ENCODE measurements around the gene INTS13.

INTS13 gene

DNA sequence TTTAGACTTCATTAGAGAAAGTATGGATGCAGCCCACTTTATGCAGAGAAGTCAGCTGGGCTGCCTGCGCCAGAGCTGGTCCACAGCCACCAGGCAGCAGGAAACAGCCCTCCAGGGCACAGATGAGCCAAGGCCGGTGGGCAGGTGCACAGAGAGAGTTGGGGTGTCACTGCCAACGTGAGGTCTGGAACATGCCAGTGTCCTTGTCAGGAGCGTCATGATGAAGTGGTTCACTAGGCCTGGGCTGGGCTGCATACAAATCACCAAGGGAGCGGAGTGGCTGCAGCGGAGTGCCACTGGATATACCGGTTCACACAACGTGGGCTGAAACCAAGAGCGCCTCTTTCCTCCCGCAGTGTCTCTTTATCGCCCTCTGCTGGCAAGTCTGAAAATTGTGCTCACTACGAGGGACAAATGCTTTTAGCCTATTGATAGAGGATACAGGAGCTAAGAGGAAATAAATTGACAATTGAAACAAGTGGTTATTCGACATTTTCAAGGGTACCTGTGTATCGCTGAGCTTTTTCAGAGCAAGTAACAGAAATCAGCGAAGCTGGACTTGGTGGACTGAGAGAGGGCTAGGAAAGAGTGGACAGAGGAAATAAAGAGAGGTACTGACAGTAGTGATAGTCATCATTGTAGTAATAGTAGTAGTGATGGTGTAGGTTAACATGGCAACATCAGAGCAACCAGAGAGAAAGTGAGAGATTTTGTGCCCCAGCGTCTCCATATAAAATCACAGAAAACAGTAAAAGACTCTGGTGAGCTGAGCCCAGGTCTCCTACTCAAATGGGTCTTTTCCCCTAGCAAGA is 52.8 kb downstream of the INTS13 start:
- Histone ChIP-seq H3K36me3 (ENCODE audit: control insufficient read depth, low read depth, low read length) (no peaks in the 10 kb centered on the region), H3K27ac (ENCODE audit: low read length) (no peak overlapping the region), H3K27me3 (ENCODE audit: control insufficient read depth, insufficient read depth, low read length) (no peaks in the 10 kb centered on the region), H3K9ac (ENCODE audit: low read length) (no peak overlapping the region), H3K4me3 (ENCODE audit: low read length) (no peak overlapping the region), H3K4me1 (ENCODE audit: control insufficient read depth, low read depth, low read length) (no peaks in the 10 kb centered on the region), H3K9me3 (ENCODE audit: control insufficient read depth, low read depth, low read length) (no peaks in the 10 kb centered on the region)

DNA sequence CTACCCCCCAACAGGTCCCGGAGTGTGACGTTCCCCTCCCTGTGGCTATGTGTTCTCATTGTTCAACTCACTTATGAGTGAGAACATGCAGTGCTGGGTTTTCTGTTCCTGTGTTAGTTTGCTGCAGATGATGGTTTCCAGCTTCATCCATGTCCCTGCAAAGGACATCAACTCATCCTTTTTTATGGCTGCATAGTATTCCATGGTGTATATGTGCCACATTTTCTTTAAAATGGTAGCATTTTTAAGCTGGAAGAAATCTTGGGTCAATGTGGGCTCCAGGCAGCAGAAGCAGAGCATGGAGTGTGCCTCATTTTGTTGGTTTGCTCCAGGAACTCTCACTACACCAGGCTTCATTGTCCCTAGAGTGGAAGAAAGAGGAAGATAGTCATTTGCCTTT is 57.2 kb downstream of the INTS13 start:
- Histone ChIP-seq H3K27ac (ENCODE audit: low read length) (no peak overlapping the region), H3K9ac (ENCODE audit: low read length) (no peak overlapping the region), H3K4me3 (ENCODE audit: low read length) (no peak overlapping the region), H3K4me1 (ENCODE audit: control insufficient read depth, low read depth, low read length) (no peaks in the 10 kb centered on the region), H3K27me3 (ENCODE audit: control insufficient read depth, insufficient read depth, low read length) (no peaks in the 10 kb centered on the region), H3K36me3 (ENCODE audit: control insufficient read depth, low read depth, low read length) (no peaks in the 10 kb centered on the region), H3K9me3 (ENCODE audit: control insufficient read depth, low read depth, low read length) (no peaks in the 10 kb centered on the region)

DNA sequence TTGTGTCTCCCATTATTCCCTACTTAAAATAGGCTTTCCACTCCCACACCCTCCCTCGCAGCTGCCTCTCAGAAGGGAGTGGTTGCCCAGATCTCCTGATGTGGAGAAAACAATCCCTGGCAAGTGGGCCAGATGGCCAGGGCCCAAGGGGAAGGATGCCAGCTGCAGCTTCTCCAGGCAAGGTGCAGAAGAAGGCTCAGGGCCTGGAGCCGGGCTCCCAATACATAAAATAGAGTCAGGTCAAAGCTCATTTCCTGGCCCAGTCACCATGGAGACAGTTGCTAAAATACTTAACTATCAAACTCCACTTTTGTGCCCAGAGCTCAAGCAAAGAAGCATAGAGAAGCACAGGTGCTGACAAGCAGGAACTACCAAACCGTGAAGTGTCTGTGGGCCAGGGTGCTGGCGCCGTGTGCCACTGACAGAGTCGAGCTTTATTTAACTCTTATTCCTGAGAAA is 59.1 kb downstream of the INTS13 start:
- Histone ChIP-seq H3K9ac (ENCODE audit: low read length) (no peak overlapping the region), H3K27ac (ENCODE audit: low read length) (no peak overlapping the region), H3K36me3 (ENCODE audit: control insufficient read depth, low read depth, low read length) (no peaks in the 10 kb centered on the region), H3K4me1 (ENCODE audit: control insufficient read depth, low read depth, low read length) (no peaks in the 10 kb centered on the region), H3K27me3 (ENCODE audit: control insufficient read depth, insufficient read depth, low read length) (no peaks in the 10 kb centered on the region), H3K9me3 (ENCODE audit: control insufficient read depth, low read depth, low read length) (no peaks in the 10 kb centered on the region), H3K4me3 (ENCODE audit: low read length) (no peak overlapping the region)

DNA sequence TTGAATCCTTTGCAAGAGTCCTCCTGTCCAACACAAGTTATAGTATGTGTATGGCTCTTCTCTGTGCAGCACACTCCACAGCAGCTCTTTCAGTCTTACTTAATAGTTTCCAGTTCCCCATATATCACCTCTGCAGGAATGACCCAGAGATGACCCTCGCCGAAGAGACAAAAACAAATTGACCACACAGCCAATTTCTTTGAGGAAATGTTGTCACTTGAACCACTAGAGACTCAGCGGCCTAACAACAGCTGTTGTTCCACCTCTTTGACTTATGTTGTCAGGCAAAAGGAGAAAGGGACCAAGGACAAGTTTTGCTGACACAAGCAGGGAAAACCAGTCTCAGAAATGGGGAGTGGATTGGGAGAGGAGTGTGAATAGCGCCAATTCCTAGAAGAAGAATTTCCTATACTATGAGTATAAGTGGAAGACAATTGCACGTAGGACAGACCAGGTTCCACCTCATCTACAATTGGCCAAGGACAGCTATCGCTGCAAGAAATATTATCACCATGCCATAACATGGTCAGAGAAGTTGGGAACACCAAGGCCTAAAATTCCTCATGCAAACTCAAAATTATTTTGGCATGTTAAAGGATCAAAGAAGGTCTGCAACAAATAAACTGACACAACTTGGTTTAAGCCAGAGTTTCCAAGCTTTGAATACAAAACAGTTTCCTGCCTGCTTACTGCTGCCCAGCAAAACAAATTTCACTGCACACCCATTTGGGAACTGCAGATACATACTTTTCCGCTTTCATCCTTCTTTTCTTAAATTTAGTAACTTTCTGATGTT is 63.1 kb downstream of the INTS13 start:
- no peaks in the 10 kb centered on the region for H3K4me1 ChIP-seq (ENCODE audit: control insufficient read depth, low read depth, low read length)

DNA sequence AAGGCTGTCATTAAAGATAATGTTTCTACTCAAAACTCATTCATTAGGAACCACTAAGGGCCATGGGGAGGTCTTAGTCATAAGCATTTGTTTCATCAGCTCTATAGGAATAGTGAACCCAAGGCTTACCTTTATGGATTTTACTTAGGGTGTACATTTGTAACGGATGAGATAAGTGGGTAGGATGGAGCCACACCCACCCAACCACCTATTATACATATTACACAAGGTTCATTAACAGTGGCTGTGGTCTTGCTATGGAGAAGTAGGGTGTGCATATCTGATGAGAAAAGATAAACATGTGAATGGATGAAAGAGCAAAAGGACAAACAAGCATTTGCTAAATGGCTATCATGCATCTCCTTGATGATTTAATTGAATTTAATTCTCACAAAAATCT is 65.2 kb downstream of the INTS13 start:
- H3K27me3 ChIP-seq (ENCODE audit: control insufficient read depth, insufficient read depth, low read length): no peaks in the 10 kb centered on the region
- H3K27ac ChIP-seq (ENCODE audit: low read length): no peak overlapping the region
- no peaks in the 10 kb centered on the region for H3K4me1 ChIP-seq (ENCODE audit: control insufficient read depth, low read depth, low read length)
- no peak overlapping the region for H3K9ac ChIP-seq (ENCODE audit: low read length)
- no peaks in the 10 kb centered on the region for H3K9me3 ChIP-seq (ENCODE audit: control insufficient read depth, low read depth, low read length)
- H3K4me3 ChIP-seq (ENCODE audit: low read length): no peak overlapping the region
- H3K36me3 ChIP-seq (ENCODE audit: control insufficient read depth, low read depth, low read length): no peaks in the 10 kb centered on the region

More for the DNA sequence above, 63.1 kb downstream of the INTS13 start:
- H3K27me3 ChIP-seq (ENCODE audit: control insufficient read depth, insufficient read depth, low read length): no peaks in the 10 kb centered on the region
- H3K9me3 ChIP-seq (ENCODE audit: control insufficient read depth, low read depth, low read length): no peaks in the 10 kb centered on the region
- no peaks in the 10 kb centered on the region for H3K36me3 ChIP-seq (ENCODE audit: control insufficient read depth, low read depth, low read length)
- H3K9ac ChIP-seq (ENCODE audit: low read length): no peak overlapping the region
- H3K27ac ChIP-seq (ENCODE audit: low read length): no peak overlapping the region
- H3K4me3 ChIP-seq (ENCODE audit: low read length): no peak overlapping the region

DNA sequence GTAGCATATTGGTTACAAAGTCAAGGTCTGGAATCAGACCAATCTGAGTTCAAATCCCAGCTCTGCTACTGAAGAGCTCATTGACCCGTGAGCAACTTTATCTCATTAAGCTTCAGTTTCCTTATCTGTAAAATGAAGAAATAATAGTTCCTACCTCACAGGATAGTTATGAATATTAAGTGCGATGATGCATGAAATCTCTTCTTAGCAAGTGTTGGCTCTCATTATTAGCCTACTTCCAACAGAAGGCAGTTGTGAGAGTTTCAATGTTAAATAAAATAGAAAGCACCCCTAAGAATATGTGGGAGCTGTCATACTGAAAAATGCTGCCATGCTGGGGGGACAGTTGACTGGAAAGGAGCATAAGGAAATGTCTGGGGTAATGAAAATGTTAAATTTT is 65.8 kb downstream of the INTS13 start:
- H3K36me3 ChIP-seq (ENCODE audit: control insufficient read depth, low read depth, low read length): no peaks in the 10 kb centered on the region
- no peaks in the 10 kb centered on the region for H3K4me1 ChIP-seq (ENCODE audit: control insufficient read depth, low read depth, low read length)
- H3K9me3 ChIP-seq (ENCODE audit: control insufficient read depth, low read depth, low read length): no peaks in the 10 kb centered on the region
- H3K27ac ChIP-seq (ENCODE audit: low read length): no peak overlapping the region
- no peak overlapping the region for H3K9ac ChIP-seq (ENCODE audit: low read length)
- H3K27me3 ChIP-seq (ENCODE audit: control insufficient read depth, insufficient read depth, low read length): no peaks in the 10 kb centered on the region
- H3K4me3 ChIP-seq (ENCODE audit: low read length): no peak overlapping the region

DNA sequence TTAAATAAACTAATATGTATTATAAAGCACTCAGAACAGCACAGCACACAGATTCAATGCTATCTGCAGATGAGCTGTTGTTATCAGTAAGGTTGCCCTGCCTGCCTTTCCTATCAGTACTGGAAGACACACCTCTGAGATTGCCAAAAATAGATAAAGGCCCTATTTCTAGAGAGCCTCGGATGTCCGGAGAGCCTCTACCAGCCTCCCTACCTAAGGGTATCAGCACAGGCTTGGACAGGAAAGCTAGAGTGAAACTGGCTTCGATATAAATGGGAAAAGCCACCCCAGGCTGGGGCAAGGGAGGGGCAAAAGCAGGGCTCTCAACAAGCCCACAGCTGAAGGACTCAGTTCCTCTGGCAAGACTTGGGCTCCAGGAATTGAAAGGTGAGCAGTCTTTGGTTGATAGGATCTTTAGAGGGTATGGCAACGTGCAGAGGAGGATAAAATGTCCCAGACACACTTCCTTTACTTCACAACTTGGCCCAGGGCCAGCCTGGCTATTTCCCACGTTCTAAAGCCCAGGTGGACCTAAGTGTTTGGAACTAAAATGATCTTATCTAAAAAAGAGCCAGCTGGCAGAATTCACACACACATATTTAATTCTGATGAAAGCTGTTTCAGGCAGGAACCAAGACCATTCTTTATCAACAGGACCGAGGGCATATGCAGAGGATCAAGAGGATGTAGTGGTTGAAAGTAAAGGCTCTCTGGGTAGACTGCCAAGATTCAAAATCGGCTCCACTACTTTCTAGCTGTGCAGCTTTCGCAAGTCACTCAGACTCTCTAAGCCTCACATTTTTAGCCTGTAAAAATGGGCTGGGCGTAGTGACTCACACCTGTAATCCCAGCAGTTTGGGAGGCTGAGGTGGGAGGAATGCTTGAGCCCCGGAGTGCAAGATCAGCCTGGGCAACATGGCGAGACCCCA is 67.0 kb downstream of the INTS13 start:
- no peak overlapping the region for H3K4me3 ChIP-seq (ENCODE audit: low read length)

DNA sequence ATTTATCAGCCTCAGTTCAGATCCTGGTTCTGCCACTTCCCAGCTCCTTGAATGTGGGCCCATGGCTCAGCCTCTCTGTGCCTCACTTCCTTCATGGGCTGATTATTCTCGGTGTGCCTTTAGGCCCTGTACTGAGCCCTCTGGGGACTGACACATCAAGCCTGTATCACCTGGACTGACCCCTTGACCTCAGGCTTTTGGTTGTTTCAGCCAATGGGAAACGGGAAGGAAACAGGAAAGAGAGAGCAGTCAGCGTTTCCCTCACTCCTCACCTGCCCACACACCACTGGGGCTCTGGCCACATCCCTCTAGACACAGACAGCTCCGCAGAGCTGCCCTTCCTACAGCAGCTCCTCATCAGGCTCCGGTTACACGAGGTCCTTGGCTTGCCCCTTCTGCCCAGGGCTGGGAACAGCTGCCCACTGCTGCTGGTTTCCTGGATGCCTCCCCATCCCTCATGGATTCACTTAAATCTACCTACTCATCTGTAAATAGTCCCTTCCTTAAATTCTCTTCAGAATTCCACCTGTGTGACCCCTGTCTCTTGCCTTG is 67.8 kb downstream of the INTS13 start:
- H3K36me3 ChIP-seq (ENCODE audit: control insufficient read depth, low read depth, low read length): no peaks in the 10 kb centered on the region
- H3K4me1 ChIP-seq (ENCODE audit: control insufficient read depth, low read depth, low read length): no peaks in the 10 kb centered on the region
- no peaks in the 10 kb centered on the region for H3K9me3 ChIP-seq (ENCODE audit: control insufficient read depth, low read depth, low read length)
- H3K27me3 ChIP-seq (ENCODE audit: control insufficient read depth, insufficient read depth, low read length): no peaks in the 10 kb centered on the region
- no peak overlapping the region for H3K4me3 ChIP-seq (ENCODE audit: low read length)
- no peak overlapping the region for H3K9ac ChIP-seq (ENCODE audit: low read length)
- H3K27ac ChIP-seq (ENCODE audit: low read length): no peak overlapping the region

More for the DNA sequence above, 67.0 kb downstream of the INTS13 start:
- Histone ChIP-seq H3K9me3 (ENCODE audit: control insufficient read depth, low read depth, low read length) (no peaks in the 10 kb centered on the region), H3K27ac (ENCODE audit: low read length) (no peak overlapping the region), H3K4me1 (ENCODE audit: control insufficient read depth, low read depth, low read length) (no peaks in the 10 kb centered on the region), H3K27me3 (ENCODE audit: control insufficient read depth, insufficient read depth, low read length) (no peaks in the 10 kb centered on the region), H3K9ac (ENCODE audit: low read length) (no peak overlapping the region), H3K36me3 (ENCODE audit: control insufficient read depth, low read depth, low read length) (no peaks in the 10 kb centered on the region)

DNA sequence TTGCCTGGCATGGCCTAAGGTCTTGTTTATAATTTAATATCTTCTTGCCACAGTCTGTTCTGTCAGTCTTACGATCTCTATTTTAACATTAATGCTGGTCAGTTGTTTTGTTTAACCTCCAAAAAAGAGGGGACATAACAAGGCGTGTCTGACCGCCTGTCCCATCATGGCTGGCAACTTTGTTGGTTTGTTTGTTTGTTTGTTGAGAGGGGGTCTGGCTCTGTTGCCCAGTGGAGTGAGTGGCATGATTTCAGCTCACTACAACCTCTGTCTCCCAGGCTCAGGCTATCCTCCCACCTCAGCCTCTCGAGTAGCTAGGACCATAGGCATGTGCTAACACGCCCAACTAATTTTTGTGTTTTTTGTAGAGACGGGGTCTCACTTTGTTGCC is 68.7 kb downstream of the INTS13 start:
- H3K27ac ChIP-seq (ENCODE audit: low read length): no peak overlapping the region
- no peaks in the 10 kb centered on the region for H3K36me3 ChIP-seq (ENCODE audit: control insufficient read depth, low read depth, low read length)
- H3K27me3 ChIP-seq (ENCODE audit: control insufficient read depth, insufficient read depth, low read length): no peaks in the 10 kb centered on the region
- no peak overlapping the region for H3K9ac ChIP-seq (ENCODE audit: low read length)
- H3K9me3 ChIP-seq (ENCODE audit: control insufficient read depth, low read depth, low read length): no peaks in the 10 kb centered on the region
- no peaks in the 10 kb centered on the region for H3K4me1 ChIP-seq (ENCODE audit: control insufficient read depth, low read depth, low read length)
- no peak overlapping the region for H3K4me3 ChIP-seq (ENCODE audit: low read length)

DNA sequence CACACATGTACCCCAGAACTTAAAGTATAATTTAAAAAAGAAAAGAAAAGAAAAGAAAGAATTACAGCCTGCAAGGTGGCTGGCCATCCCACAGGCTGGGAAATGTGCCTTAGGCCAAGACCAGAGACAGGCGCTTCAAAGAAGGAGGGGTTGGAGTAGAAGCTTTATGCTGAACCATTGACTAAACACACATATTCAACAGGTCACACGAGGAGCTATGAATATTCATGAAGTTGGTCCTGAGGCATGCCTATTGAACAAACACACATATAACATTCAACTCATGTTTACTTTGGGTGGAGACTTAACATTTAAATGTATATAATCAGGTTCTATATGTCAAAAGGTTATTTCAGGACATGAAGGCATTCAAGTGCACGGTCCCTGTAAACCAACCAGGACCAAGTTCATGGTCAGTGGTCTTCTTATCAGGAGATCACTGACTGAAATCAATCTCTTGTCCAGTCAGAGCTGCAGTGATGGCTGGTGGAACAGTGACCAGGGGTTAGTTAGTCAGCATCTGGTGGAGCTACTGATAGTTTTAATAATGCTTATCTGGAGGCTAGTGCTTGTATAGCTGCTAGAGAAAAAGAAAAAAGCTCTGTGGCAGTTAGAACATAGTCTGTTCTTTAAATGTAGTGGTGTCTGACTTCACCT is 69.2 kb downstream of the INTS13 start:
- Histone ChIP-seq H3K27me3 (ENCODE audit: control insufficient read depth, insufficient read depth, low read length) (no peaks in the 10 kb centered on the region), H3K9ac (ENCODE audit: low read length) (no peak overlapping the region), H3K4me3 (ENCODE audit: low read length) (no peak overlapping the region), H3K4me1 (ENCODE audit: control insufficient read depth, low read depth, low read length) (no peaks in the 10 kb centered on the region), H3K9me3 (ENCODE audit: control insufficient read depth, low read depth, low read length) (no peaks in the 10 kb centered on the region), H3K27ac (ENCODE audit: low read length) (no peak overlapping the region), H3K36me3 (ENCODE audit: control insufficient read depth, low read depth, low read length) (no peaks in the 10 kb centered on the region)

Measured in iPS-18a (cell line).